HCT116 (cell line): ENCODE results near the gene DAPK2. TPM values are rescaled to one million over a fixed set of nuclear protein-coding genes. Genes with fewer than 3 reads are reported as not detected.

Source experiments
- ATAC-seq: fragments of 200-7000 bp; cut with Tn5 transposase; 2 replicates; pipeline ENCODE4 v1.9.1; 2020; ENCODE audit warnings: mild to moderate bottlenecking, moderate library complexity
- BruUV-seq: library from RNA; stranded (reverse); fragments of 400-500 nt; replicated peaks from 2 replicates; lab custom pipeline; 2021; lab: Mats Ljungman, UMichigan
- CTCF ChIA-PET: fragments of 300-600 bp; sonication (Branson Sonifier 250); formaldehyde crosslinking; loops from one replicate; lab custom pipeline; 2021; ENCODE audit warnings: antibody characterized with exemption; lab: Charles Lee
- POLR2A ChIA-PET: fragments of 300-600, 350-600 bp; sonication (Branson Sonifier 250); formaldehyde crosslinking; loops from one replicate; lab custom pipeline; 2021; ENCODE audit warnings: antibody characterized with exemption; lab: Charles Lee
- RAD21 ChIA-PET, 2 experiments: fragments of 300-600 bp; sonication (Branson Sonifier 250); formaldehyde crosslinking; loops; one replicate each; lab custom pipeline; 2023; ENCODE audit warnings: low total read pairs in 2 of 2; ENCODE audit not compliant: uncharacterized antibody in 2 of 2, unreplicated experiment in 2 of 2, low non-redundant PET in 1 of 2; lab: Charles Lee
- DNase-seq: peaks from one replicate; pipeline ENCODE4 v3.0.0-alpha.2; 2010; ENCODE audit warnings: low read depth, low spot score
- H2AFZ ChIP-seq: fragments of 200-600 bp; shearing (Covaris generic), sonication (generic); 2 replicates; pipeline ENCODE4 v1.6.1; 2017; ENCODE audit warnings: low read depth, mixed run types, mixed read lengths, antibody characterized with exemption, low read length; ENCODE audit not compliant: poor library complexity, severe bottlenecking
- H3K27ac ChIP-seq: 2 replicates; pipeline ENCODE4 v1.5.1; 2012; ENCODE audit warnings: low read depth, low read length
- H3K27me3 ChIP-seq: fragments of 200-600 bp; sonication (generic); 2 replicates; pipeline ENCODE4 v1.6.1; 2016; ENCODE audit warnings: mixed run types, low read length, mixed read lengths; ENCODE audit not compliant: insufficient read depth
- H3K36me3 ChIP-seq, 2 experiments: fragments of 200-500 bp in 1 of 2; fragments of 200-600 bp in 1 of 2; sonication (Bioruptor generic) in 1 of 2; sonication (generic) in 1 of 2; 2 replicates each; pipeline versions ENCODE4 v1.5.1 to v1.6.1; 2014 to 2016; ENCODE audit warnings: low read length in 2 of 2, inconsistent platforms in 1 of 2, mixed read lengths in 1 of 2, mixed run types in 1 of 2; ENCODE audit not compliant: insufficient read depth in 2 of 2, control insufficient read depth in 1 of 2
- H3K4me1 ChIP-seq, 2 experiments: fragments of 200-600 bp in 1 of 2; sonication (generic) in 1 of 2; 2 replicates each; pipeline versions ENCODE4 v1.5.1 to v1.6.1; 2012 to 2017; ENCODE audit warnings: low read length in 2 of 2, inconsistent platforms in 1 of 2, mild to moderate bottlenecking in 1 of 2, mixed read lengths in 1 of 2, mixed run types in 1 of 2, moderate library complexity in 1 of 2; ENCODE audit not compliant: insufficient read depth in 2 of 2, control insufficient read depth in 1 of 2
- H3K4me2 ChIP-seq: fragments of 200-600 bp; sonication (generic); 2 replicates; pipeline ENCODE4 v1.6.1; 2017; ENCODE audit warnings: mixed run types, low read length, mixed read lengths
- H3K4me3 ChIP-seq, 2 experiments: fragments of 200-600 bp in 1 of 2; sonication (generic) in 1 of 2; replicated peaks in 1 of 2; 2 replicates each; pipeline ENCODE4 v1.5.1; 2011 to 2016; ENCODE audit warnings: low read length in 2 of 2, control low read depth in 1 of 2, low read depth in 1 of 2, mild to moderate bottlenecking in 1 of 2, mixed read lengths in 1 of 2, mixed run types in 1 of 2
- H3K79me2 ChIP-seq: fragments of 200-600 bp; sonication (generic); 2 replicates; pipeline ENCODE4 v1.6.1; 2017; ENCODE audit warnings: mild to moderate bottlenecking, mixed run types, low read length, moderate library complexity, mixed read lengths; ENCODE audit not compliant: insufficient read depth
- H3K9ac ChIP-seq: fragments of 200-600 bp; sonication (generic); 2 replicates; pipeline ENCODE4 v1.6.1; 2016; ENCODE audit warnings: low read length, mixed read lengths
- H3K9me2 ChIP-seq: fragments of 200-600 bp; sonication (generic), shearing (Covaris generic); 2 replicates; pipeline ENCODE4 v1.6.1; 2017; ENCODE audit warnings: mixed run types, mild to moderate bottlenecking, moderate library complexity; ENCODE audit not compliant: insufficient read depth
- H3K9me3 ChIP-seq, 2 experiments: fragments of 200-500 bp in 1 of 2; fragments of 200-600 bp in 1 of 2; sonication (Bioruptor generic) in 1 of 2; sonication (generic) in 1 of 2; 2 replicates each; pipeline ENCODE4 v1.6.1; 2014 to 2017; ENCODE audit warnings: low read length in 2 of 2, mixed read lengths in 2 of 2, inconsistent platforms in 1 of 2, low read depth in 1 of 2, mild to moderate bottlenecking in 1 of 2, mixed run types in 1 of 2, moderate library complexity in 1 of 2; ENCODE audit not compliant: control insufficient read depth in 1 of 2, insufficient read depth in 1 of 2
- H4K20me1 ChIP-seq: fragments of 200-600 bp; sonication (generic), shearing (Covaris generic); 2 replicates; pipeline ENCODE4 v1.6.1; 2017; ENCODE audit warnings: mixed run types, mild to moderate bottlenecking, moderate library complexity; ENCODE audit not compliant: insufficient read depth
- JUND ChIP-seq: IDR thresholded peaks from 2 replicates; pipeline ENCODE4 v1.6.1; 2012
- RAD21 ChIP-seq: IDR thresholded peaks from 2 replicates; pipeline ENCODE4 v1.6.1; 2012; ENCODE audit warnings: low read depth, mild to moderate bottlenecking
- REST ChIP-seq: IDR thresholded peaks from 2 replicates; pipeline ENCODE4 v1.6.1; 2012; ENCODE audit warnings: low read depth
- SP1 ChIP-seq: IDR thresholded peaks from 2 replicates; pipeline ENCODE4 v1.6.1; 2012; ENCODE audit warnings: low read depth
- SRF ChIP-seq: IDR thresholded peaks from 2 replicates; pipeline ENCODE4 v1.6.1; 2012; ENCODE audit warnings: low read depth
- ZFX ChIP-seq: fragments of 450-650 bp; IDR thresholded peaks from 2 replicates; pipeline ENCODE4 v1.6.1; 2017
- intact Hi-C: fragments of 100-400 bp; cut with micrococcal nuclease; formaldehyde crosslinking; loops from 2 replicates; pipeline ENCODE4 v1.10.0; 2022
- total RNA-seq: library from RNA; stranded (reverse); gene quantifications from one replicate; pipeline ENCODE4 v1.2.1, GENCODE V29; 2021; ENCODE audit not compliant: unreplicated experiment

The DAPK2 gene
- total RNA-seq, 1 experiment from 2014 or later = 4.8 TPM

GRCh38 chr15:63889831-63890230, 156.5 kb downstream of the DAPK2 start (continued):
- TF ChIP-seq REST (no peak), SP1 (no peak), JUND (no peak), SRF (no peak), ZFX (no peak), RAD21 (no peak)

- ChIA-PET RAD21 (no interaction called here), POLR2A (no interaction called here), CTCF (interaction anchor here (2.1 kb wide), 1 partner anchor 136 kb away, joined by 11 read pairs; no protein-coding TSS in a partner anchor)
- no peaks in the 10 kb centered on the region for H3K9me3 ChIP-seq
- no peaks in the 10 kb centered on the region for H4K20me1 ChIP-seq
- peaks cover 0 to 7% of the 10 kb centered on the region in 2 experiments; a peak in 2 of 4 replicates for H3K4me1 ChIP-seq
- no peak overlapping the region for H3K27ac ChIP-seq
- H3K4me3 ChIP-seq = no peak overlapping the region
- no peaks in the 10 kb centered on the region for H3K9me2 ChIP-seq
- DNase-seq (no peak), ATAC-seq (no peak)
- no peak overlapping the region for H2AFZ ChIP-seq
- H3K27me3 ChIP-seq = no peaks in the 10 kb centered on the region
- TF ChIP-seq JUND = no peak
- H3K9ac ChIP-seq = no peak overlapping the region
- H3K36me3 ChIP-seq = no peaks in the 10 kb centered on the region
- no peak overlapping the region for H3K4me2 ChIP-seq
- intact Hi-C loops = no loop called here
- no TSS peak for BruUV-seq
- H3K79me2 ChIP-seq = no peaks in the 10 kb centered on the region
These were observed 157.5 kb downstream of the DAPK2 start for GRCh38 chr15:63888823-63889222.
